GM10248 (cell line): ENCODE results near the gene KNDC1.
"Not testable (repeated sequence)": the region's sequence is repeated elsewhere in the genome, so short reads cannot be mapped to it uniquely, and the experiment has no call there.

Source experiments
- CTCF ChIA-PET: fragments of 300-600 bp; sonication (Branson Sonifier 250); formaldehyde crosslinking; extraction: SDS; loops from one replicate; lab custom pipeline; 2021; ENCODE audit warnings: antibody characterized with exemption; lab: Yijun Ruan, JAX
- POLR2A ChIA-PET: fragments of 350-650 bp; sonication (Branson Sonifier 250); formaldehyde crosslinking; extraction: SDS; loops from one replicate; lab custom pipeline; 2020; ENCODE audit warnings: antibody characterized with exemption; lab: Yijun Ruan, JAX
- DNase-seq: peaks from one replicate; pipeline ENCODE4 v3.0.0; 2012; ENCODE audit errors: extremely low spot score
- CTCF ChIP-seq: IDR thresholded peaks from 2 replicates; pipeline ENCODE4 v1.5.1; 2012; ENCODE audit warnings: mild to moderate bottlenecking, low read depth; ENCODE audit errors: extremely low read depth, missing control alignments, control extremely low read depth

KNDC1 gene

GRCh38 chr10:133230044-133230361 is 70.0 kb downstream of the KNDC1 start, which contains the start of gene UTF1:
Gene UTF1, plus strand, starts transcription at chr10:133230217. Its CDS starts 72 bp downstream, at chr10:133230289.
- ChIA-PET CTCF (no interaction called here), POLR2A (no interaction called here)
- no peak for DNase-seq
- TF ChIP-seq CTCF: no peak

GRCh38 chr10:133230387-133231195 is 70.6 kb downstream of the KNDC1 start:
- ChIA-PET CTCF (no interaction called here), POLR2A (no interaction called here)
- no peak for DNase-seq
- TF ChIP-seq CTCF: no peak

DNA sequence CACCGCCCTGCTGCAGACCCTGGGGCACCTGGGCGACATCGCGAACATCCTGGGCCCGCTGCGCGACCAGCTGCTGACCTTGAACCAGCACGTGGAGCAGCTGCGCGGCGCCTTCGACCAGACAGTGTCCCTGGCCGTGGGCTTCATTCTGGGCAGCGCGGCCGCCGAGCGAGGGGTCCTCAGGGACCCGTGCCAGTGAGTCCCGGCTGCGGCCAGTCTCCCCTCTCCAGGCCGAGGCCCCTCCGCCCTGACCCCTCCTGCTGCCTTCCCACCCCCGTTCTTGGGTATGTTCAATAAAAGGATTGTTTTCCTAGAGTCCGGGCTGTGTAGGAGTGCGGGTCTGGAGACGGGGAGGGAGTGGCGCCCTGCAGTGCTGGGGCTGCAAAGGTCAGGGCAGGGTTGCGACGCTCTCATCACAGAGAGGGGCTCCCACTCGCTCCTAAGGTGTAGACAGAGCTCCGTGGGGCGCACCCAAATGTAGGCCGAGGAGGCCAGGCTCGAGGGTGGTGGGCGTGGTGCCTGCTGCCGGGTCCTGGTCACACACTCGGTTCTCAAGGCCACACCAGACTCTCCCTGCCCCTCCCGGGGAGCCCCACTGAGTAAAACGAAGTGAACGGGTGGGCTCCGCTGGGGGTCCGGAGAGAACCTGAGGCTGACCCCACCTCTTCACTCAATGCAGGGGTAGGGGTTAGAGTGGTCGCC is 71.4 kb downstream of the KNDC1 start:
- ChIA-PET POLR2A (no interaction called here), CTCF (no interaction called here)
- no peak for DNase-seq
- TF ChIP-seq CTCF: no peak

- ChIA-PET POLR2A (no interaction called here), CTCF (no interaction called here)
- no peak for DNase-seq
- TF ChIP-seq CTCF: no peak
Measured at GRCh38 chr10:133231946-133232574, 72.0 kb downstream of the KNDC1 start.

DNA sequence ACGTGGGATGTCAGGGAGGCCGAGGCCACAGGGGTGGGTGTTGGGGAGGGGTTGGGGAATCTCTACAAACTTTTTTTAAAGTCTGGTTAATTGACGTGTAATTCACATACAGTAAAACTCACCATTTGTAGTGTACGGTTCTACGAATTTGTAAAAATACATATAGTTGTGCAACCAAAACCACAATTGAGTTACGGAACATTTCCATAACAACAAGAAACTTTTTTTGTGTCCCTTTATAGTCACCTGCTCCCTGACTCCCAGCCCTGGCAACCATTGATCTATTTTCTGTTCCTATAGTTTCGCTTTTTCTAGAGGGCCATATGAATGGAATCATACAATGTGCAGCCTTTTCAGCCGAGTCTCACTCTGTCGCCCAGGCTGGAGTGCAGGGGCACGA is 74.8 kb downstream of the KNDC1 start:
- DNase-seq, CTCF ChIA-PET, POLR2A ChIA-PET: not testable (repeated sequence)

DNA sequence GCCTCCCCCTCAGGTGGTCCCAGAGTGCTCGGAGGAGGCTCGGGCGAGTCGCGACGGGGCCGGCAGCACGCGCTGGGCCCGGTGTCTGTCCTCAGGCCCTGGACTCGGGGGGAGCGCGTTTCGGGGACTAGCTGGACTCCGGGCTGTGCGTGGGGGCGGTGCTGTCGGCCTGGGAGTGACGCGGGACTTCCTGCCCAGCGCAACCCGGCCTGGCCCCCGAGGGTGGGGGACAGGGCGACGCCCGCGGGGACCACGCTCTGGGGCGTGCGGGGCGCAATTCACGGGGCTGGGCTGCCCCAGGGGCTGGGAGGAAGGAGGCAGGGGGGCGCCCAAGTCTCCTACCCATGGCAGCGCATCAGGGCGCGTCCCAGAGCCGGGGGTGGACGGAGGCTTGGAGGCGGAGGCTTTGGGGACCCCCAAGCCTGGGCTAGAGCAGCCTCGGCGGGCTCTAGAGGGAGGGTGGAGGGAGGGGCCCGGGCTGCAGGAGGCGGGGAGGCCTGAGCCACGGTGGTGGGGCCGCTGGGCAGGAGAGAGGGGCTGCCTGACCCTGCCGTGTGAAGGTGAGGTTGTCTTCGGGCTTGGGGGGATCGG is 75.3 kb downstream of the KNDC1 start:
- no peak for DNase-seq
- TF ChIP-seq CTCF: no peak
- CTCF ChIA-PET: no interaction called here
- POLR2A ChIA-PET: no interaction called here
